VCaP (cell line): ENCODE data around the gene HOXC11.

ENCODE experiments used
- H3K27ac ChIP-seq: fragments of 450-650 bp; 2 replicates; pipeline ENCODE4 v1.5.1; 2017
- TF ChIP-seq, protein P1 (sequence below): fragments of 450-650 bp; conservative IDR thresholded peaks from 2 replicates; pipeline ENCODE4 v1.5.1; 2017; ENCODE audit warnings: mild to moderate bottlenecking, moderate library complexity

Gene HOXC11

DNA sequence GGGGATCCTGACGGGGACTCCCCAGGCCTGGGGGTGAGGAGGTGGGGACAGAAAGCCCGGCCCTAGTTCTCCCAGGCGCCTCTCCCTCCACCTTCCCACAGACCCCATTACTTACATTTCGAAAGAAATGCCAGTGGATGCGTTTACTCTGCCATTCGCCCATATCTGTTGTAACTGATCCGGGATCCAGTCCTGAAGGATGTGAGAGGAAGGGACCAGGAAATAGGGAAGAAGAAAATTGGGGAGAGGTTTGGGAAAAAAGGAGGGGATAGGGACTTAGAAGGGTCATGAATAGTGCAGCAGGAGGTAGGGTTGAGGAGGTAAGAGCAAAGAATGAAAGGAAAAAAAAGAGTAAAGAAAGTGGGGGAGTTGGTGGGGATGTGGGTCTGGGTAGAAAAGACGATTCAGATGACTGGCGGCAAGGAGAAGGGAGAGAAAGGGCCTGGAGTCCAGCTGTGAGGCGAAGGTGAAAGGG, 17.1 kb upstream of the HOXC11 start:
- no peak overlapping the region for H3K27ac ChIP-seq
- TF ChIP-seq, protein P1, sequence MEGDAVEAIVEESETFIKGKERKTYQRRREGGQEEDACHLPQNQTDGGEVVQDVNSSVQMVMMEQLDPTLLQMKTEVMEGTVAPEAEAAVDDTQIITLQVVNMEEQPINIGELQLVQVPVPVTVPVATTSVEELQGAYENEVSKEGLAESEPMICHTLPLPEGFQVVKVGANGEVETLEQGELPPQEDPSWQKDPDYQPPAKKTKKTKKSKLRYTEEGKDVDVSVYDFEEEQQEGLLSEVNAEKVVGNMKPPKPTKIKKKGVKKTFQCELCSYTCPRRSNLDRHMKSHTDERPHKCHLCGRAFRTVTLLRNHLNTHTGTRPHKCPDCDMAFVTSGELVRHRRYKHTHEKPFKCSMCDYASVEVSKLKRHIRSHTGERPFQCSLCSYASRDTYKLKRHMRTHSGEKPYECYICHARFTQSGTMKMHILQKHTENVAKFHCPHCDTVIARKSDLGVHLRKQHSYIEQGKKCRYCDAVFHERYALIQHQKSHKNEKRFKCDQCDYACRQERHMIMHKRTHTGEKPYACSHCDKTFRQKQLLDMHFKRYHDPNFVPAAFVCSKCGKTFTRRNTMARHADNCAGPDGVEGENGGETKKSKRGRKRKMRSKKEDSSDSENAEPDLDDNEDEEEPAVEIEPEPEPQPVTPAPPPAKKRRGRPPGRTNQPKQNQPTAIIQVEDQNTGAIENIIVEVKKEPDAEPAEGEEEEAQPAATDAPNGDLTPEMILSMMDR = no peak

DNA sequence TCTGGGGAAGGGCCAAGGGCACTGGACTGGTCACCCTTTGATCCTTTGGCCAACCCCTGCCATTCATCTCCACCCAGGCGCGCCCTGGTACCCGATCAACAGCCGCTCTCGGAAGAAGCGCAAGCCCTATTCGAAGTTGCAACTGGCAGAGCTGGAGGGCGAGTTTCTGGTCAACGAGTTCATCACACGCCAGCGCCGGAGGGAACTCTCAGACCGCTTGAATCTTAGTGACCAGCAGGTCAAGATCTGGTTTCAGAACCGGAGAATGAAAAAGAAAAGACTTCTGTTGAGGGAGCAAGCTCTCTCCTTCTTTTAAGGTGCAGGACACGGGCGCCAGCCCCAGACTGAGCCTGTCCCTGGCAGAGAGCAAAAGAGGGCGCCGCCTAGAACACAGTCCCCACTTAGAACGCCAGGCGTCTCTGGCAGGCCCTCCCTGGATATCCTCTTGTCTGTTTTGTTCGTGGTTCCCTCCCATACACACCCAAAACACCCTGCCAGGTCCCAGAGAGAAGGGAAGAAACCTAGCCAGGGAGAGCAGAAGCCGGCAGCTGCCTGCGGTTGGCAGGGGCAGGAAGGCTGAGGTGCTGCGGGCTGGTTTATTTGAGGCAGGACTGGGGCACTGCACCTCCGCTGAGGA, 16.6 kb upstream of the HOXC11 start:
- TF ChIP-seq, protein P1 = no peak
- H3K27ac ChIP-seq = no peak overlapping the region

DNA sequence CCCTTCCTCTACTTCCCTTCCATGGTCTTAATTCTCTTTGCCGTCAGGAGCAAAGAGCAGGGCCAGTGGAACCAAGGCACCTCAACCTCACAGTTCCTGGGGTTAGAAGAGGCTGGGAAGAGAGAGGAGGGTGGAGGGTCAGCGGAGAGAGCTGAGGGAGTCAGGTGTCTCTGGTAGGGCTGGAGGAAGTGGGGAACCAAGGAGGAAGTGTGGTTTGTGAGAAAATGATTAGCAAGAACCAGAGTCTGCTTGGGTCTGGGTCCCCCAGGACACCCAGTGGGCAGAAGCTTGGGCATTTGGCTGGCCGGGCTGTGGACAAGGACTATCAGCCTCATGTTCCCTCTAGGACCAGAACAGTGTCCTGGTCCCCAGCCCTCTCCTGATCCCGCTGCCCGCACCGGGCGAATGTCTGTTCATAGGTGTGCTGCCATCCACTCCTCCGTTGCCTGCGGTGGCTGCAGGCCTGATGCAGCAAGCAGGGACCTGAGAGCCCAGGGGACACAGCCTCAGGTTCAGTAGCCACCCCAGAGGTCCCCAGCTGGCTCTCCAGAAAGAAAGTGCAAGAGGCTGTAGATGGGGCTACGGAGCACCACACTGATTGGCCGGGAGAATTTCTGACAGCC, 15.9 kb upstream of the HOXC11 start:
- TF ChIP-seq, protein P1 = no peak
- no peak overlapping the region for H3K27ac ChIP-seq

DNA sequence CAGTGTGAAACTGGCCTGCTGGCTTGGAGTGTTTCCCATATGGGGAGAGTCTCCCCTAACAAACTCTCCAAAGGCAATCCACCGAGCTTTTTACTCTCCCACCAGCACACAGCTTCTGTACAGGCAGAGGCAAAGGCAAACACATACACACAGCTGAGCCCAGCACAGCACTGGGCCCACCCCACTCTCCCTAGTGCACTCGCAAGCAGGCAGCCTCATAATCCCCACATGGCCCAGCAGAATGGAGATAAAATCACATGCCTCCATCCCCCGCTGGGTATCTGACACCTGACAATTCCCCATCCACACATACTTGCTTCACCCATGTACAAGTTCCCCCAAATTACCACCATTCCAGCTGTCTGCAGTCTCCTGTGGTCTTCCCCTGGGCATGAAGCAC, 14.8 kb upstream of the HOXC11 start:
- TF ChIP-seq, protein P1 = no peak

DNA sequence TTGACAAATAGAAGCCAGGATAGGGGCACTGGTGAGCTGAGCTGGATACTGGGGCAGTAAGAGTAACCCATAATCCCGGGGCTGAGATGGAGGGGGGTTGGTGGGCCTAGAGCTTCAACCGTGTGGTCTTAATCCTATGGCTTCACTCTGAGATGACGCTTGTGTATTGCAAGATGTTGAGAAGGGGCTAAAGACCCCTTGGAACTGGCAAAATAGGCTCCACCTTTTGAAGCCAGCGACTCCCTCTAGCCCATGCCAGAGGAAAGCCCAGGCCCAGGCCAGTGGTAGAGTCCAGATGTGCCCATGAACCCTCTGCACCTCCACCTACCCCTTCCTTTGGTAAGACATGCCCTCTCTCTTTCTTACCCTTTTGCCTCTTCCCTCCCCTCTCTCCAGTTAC, 13.6 kb upstream of the HOXC11 start:
- H3K27ac ChIP-seq = no peak overlapping the region
- TF ChIP-seq, protein P1 = no peak

More for the DNA sequence above, 14.8 kb upstream of the HOXC11 start:
- no peak overlapping the region for H3K27ac ChIP-seq

DNA sequence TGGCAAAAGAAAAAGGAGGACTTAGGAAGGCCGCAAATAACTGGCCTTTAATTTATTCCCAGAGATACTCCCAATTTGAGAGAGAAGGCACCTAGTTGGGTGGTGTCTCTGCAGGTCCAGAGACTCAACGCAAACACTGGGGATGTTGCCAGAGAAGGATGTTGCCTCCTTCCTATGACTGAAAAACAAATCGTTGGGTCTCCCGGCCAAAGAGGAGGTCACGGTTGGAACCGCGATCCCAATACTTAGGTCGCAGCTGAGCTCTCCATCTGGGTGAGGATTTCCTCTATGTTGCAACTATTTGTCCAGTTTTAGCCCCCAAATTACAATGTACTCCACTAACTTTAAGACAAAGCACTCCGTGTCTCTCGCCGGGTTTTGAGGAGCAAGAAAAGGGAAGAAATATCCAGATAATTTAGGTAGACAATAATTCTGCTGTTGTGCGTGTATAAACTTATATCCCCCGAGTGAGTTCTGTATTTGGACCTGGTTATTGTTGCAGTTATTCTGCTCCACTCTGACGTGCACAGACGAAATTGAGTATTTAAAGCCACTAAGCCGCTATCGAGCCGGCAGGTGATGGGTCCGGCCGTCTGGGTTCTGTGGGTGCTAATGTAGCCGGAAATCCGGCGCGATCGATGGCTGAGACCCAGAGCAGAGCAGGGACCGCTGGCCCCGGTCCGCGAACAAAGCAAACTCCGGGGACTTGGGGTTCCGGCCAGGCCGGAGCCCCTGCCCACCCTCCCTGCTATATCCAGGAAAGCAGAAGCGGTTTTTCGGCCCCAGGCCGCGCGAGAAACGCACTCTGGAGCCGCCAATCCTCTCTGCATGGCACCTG, 12.5 kb upstream of the HOXC11 start:
- TF ChIP-seq, protein P1 = no peak
- no peak overlapping the region for H3K27ac ChIP-seq
